ENCODE data around the gene DNAH3. TPM values are rescaled to one million over a fixed set of nuclear protein-coding genes. Genes with fewer than 3 reads are reported as not detected.

The DNAH3 gene
- total and polyA plus RNA-seq, 10 donors, result 0.02 to 0.03 TPM; not detected in 8

GRCh38 chr16:21167360-21167759 lies 16.7 kb upstream of the DNAH3 start:
- no peak for TF ChIP-seq CTCF (IDR thresholded peaks at IDR 0.05 in 8 of 11, conservative IDR thresholded peaks at IDR 0.05 in 3 of 11)
- no peak for TF ChIP-seq POLR2A (IDR thresholded peaks at IDR 0.05)
- TF ChIP-seq POLR2AphosphoS5 (IDR thresholded peaks at IDR 0.05), result no peak
- Histone ChIP-seq H3K4me1 (peaks cover 0 to 7% (median 0%) of the 10 kb centered on the region in 6 donors), H3K27me3 (replicated peaks in 1 of 7) (no peaks in the 10 kb centered on the region), H3K9me3 (no peaks in the 10 kb centered on the region), H3K36me3 (peaks cover 0 to 80% (median 45%) of the 10 kb centered on the region in 6 donors), H3K27ac (no peak overlapping the region), H3K4me3 (no peak overlapping the region)
- DNase-seq, result no peak
- WGBS, 5 donors, result 95 to 98% (median 97%) methylated on average over 9 of the region's 9 CpGs
- intact Hi-C loops (cut with DNase I; ENCODE audit: low total_unique reads), result no loop called here

- peaks cover 0 to 12% (median 0%) of the 10 kb centered on the region in 6 donors for H3K4me1 ChIP-seq
- DNase-seq, result no peak
- no peak for TF ChIP-seq CTCF (IDR thresholded peaks at IDR 0.05 in 8 of 11, conservative IDR thresholded peaks at IDR 0.05 in 3 of 11)
- TF ChIP-seq POLR2AphosphoS5 (IDR thresholded peaks at IDR 0.05), result no peak
- no peak for TF ChIP-seq POLR2A (IDR thresholded peaks at IDR 0.05)
- H3K9me3 ChIP-seq, result no peaks in the 10 kb centered on the region
- H3K27me3 ChIP-seq (replicated peaks in 1 of 7), result no peaks in the 10 kb centered on the region
- H3K27ac ChIP-seq, result no peak overlapping the region
- H3K36me3 ChIP-seq, result peaks cover 0 to 80% (median 39%) of the 10 kb centered on the region in 6 donors
- WGBS, 5 donors, result 87 to 95% (median 93%) methylated on average over 9 of the region's 9 CpGs
- intact Hi-C loops (cut with DNase I; ENCODE audit: low total_unique reads), result no loop called here
- no peak overlapping the region for H3K4me3 ChIP-seq
These were observed 15.9 kb upstream of the DNAH3 start for GRCh38 chr16:21166561-21166961.

- Histone ChIP-seq H3K4me1 (peaks cover 0 to 20% (median 6%) of the 10 kb centered on the region in 6 donors), H3K36me3 (peaks cover 0 to 68% (median 21%) of the 10 kb centered on the region in 6 donors)
- TF ChIP-seq CTCF (IDR thresholded peaks at IDR 0.05 in 8 of 11, conservative IDR thresholded peaks at IDR 0.05 in 3 of 11) (no peak), POLR2A (IDR thresholded peaks at IDR 0.05) (no peak), POLR2AphosphoS5 (IDR thresholded peaks at IDR 0.05) (no peak)
These were observed 14.0 kb upstream of the DNAH3 start for GRCh38 chr16:21164521-21165168.

GRCh38 chr16:21163576-21163975 lies 12.9 kb upstream of the DNAH3 start:
- Histone ChIP-seq H3K4me1 (peaks cover 0 to 29% (median 15%) of the 10 kb centered on the region in 6 donors), H3K27me3 (replicated peaks in 1 of 7) (no peaks in the 10 kb centered on the region), H3K36me3 (peaks cover 0 to 68% (median 21%) of the 10 kb centered on the region in 6 donors), H3K4me3 (no peak overlapping the region), H3K9me3 (no peaks in the 10 kb centered on the region), H3K27ac (no peak overlapping the region)
- no peak for DNase-seq
- intact Hi-C loops (cut with DNase I; ENCODE audit: low total_unique reads), result no loop called here
- 84 to 96% (median 93%) methylated on average over 4 of the region's 4 CpGs for WGBS, 5 donors
- TF ChIP-seq POLR2AphosphoS5 (IDR thresholded peaks at IDR 0.05), result no peak
- no peak for TF ChIP-seq CTCF (IDR thresholded peaks at IDR 0.05 in 8 of 11, conservative IDR thresholded peaks at IDR 0.05 in 3 of 11)
- TF ChIP-seq POLR2A (IDR thresholded peaks at IDR 0.05), result no peak

More at GRCh38 chr16:21164521-21165168, 14.0 kb upstream of the DNAH3 start:
- no peak for DNase-seq
- H3K4me3 ChIP-seq, result no peak overlapping the region
- H3K27ac ChIP-seq, result no peak overlapping the region
- no peaks in the 10 kb centered on the region for H3K9me3 ChIP-seq
- WGBS, 5 donors, result 92 to 97% (median 94%) methylated on average over 7 of the region's 7 CpGs
- H3K27me3 ChIP-seq (replicated peaks in 1 of 7), result no peaks in the 10 kb centered on the region
- intact Hi-C loops (cut with DNase I; ENCODE audit: low total_unique reads), result no loop called here
